Measurements from ENCODE around the gene GLDN. TPM values are rescaled to one million over a fixed set of nuclear protein-coding genes. Genes with fewer than 3 reads are reported as not detected.

GLDN gene
- total RNA-seq, 1 donor from 2014 or later = 0.21 TPM

- H3K27me3 Mint-ChIP-seq (ENCODE audit: unreplicated experiment) = peaks cover 4% of the 10 kb centered on the region
- no peaks in the 10 kb centered on the region for H3K9me3 Mint-ChIP-seq (ENCODE audit: unreplicated experiment)
- H3K27ac Mint-ChIP-seq (ENCODE audit: unreplicated experiment) = no peak overlapping the region
- TF ChIP-seq CTCF (IDR thresholded peaks at IDR 0.05; ENCODE audit: unreplicated experiment) = no peak
- no peak overlapping the region for H3K4me3 Mint-ChIP-seq (ENCODE audit: unreplicated experiment)
- no peak for DNase-seq (ENCODE audit: low spot score)
- H3K36me3 Mint-ChIP-seq (ENCODE audit: low read depth, unreplicated experiment) = no peaks in the 10 kb centered on the region
- no peaks in the 10 kb centered on the region for H3K4me1 Mint-ChIP-seq (ENCODE audit: unreplicated experiment)
These were observed 7.4 kb upstream of the GLDN start for GRCh38 chr15:51334011-51334451.

GRCh38 chr15:51335087-51335486 is 6.4 kb upstream of the GLDN start:
- Mint-ChIP-seq H3K27ac (ENCODE audit: unreplicated experiment) (no peak overlapping the region), H3K36me3 (ENCODE audit: low read depth, unreplicated experiment) (no peaks in the 10 kb centered on the region), H3K4me1 (ENCODE audit: unreplicated experiment) (no peaks in the 10 kb centered on the region), H3K4me3 (ENCODE audit: unreplicated experiment) (no peak overlapping the region), H3K9me3 (ENCODE audit: unreplicated experiment) (no peaks in the 10 kb centered on the region), H3K27me3 (ENCODE audit: unreplicated experiment) (peaks cover 8% of the 10 kb centered on the region)
- DNase-seq (ENCODE audit: low spot score) = no peak
- no peak for TF ChIP-seq CTCF (IDR thresholded peaks at IDR 0.05; ENCODE audit: unreplicated experiment)

- no peaks in the 10 kb centered on the region for H3K4me1 Mint-ChIP-seq (ENCODE audit: unreplicated experiment)
- H3K27me3 Mint-ChIP-seq (ENCODE audit: unreplicated experiment) = peaks cover 11% of the 10 kb centered on the region
- H3K9me3 Mint-ChIP-seq (ENCODE audit: unreplicated experiment) = no peaks in the 10 kb centered on the region
- DNase-seq (ENCODE audit: low spot score) = no peak
- no peak for TF ChIP-seq CTCF (IDR thresholded peaks at IDR 0.05; ENCODE audit: unreplicated experiment)
- H3K27ac Mint-ChIP-seq (ENCODE audit: unreplicated experiment) = no peak overlapping the region
- H3K4me3 Mint-ChIP-seq (ENCODE audit: unreplicated experiment) = no peak overlapping the region
- H3K36me3 Mint-ChIP-seq (ENCODE audit: low read depth, unreplicated experiment) = no peaks in the 10 kb centered on the region
These were observed 5.7 kb upstream of the GLDN start for GRCh38 chr15:51335538-51336410.

- peaks cover 11% of the 10 kb centered on the region for H3K27me3 Mint-ChIP-seq (ENCODE audit: unreplicated experiment)
- H3K4me1 Mint-ChIP-seq (ENCODE audit: unreplicated experiment) = peaks cover 3% of the 10 kb centered on the region
These were observed 3.0 kb upstream of the GLDN start, which contains the start of gene CYP19A1 for GRCh38 chr15:51338496-51338895. Gene CYP19A1 (minus strand): TSS chr15:51338596. CDS start chr15:51242912, 95,684 bp downstream.

More at GRCh38 chr15:51338496-51338895, 3.0 kb upstream of the GLDN start, which contains the start of gene CYP19A1:
- Mint-ChIP-seq H3K4me3 (ENCODE audit: unreplicated experiment) (no peak within 1 kb of the TSS), H3K27ac (ENCODE audit: unreplicated experiment) (peak within 1 kb of the TSS; percentile 3), H3K9me3 (ENCODE audit: unreplicated experiment) (no peaks in the 10 kb centered on the region), H3K36me3 (ENCODE audit: low read depth, unreplicated experiment) (no peaks in the 10 kb centered on the region)
- DNase-seq (ENCODE audit: low spot score) = no peak
- no peak for TF ChIP-seq CTCF (IDR thresholded peaks at IDR 0.05; ENCODE audit: unreplicated experiment)

Data from endothelial cell (in vitro differentiated cells).